Upper lobe of left lung (tissue), 4 donors: ENCODE measurements around the gene SPPL2A.

ENCODE experiments used
- POLR2A ChIP-seq, 4 donors: fragments of 450-650 bp; IDR thresholded peaks; one replicate each; pipeline ENCODE4 v1.5.1; 2016 to 2017; ENCODE audit warnings: antibody characterized with exemption in 4 of 4, mild to moderate bottlenecking in 2 of 4
- POLR2AphosphoS5 ChIP-seq, 2 donors: sonication (generic); formaldehyde crosslinking; IDR thresholded peaks; one replicate each; pipeline ENCODE4 v1.5.1; 2017; ENCODE audit warnings: antibody characterized with exemption in 2 of 2
- TF ChIP-seq, protein P1 (sequence below), 6 experiments: fragments of 450-650 bp in 4 of 6; fragments of 200-600 bp in 2 of 6; sonication (generic) in 2 of 6; IDR thresholded peaks; one replicate each; pipeline ENCODE4 v1.5.1; 2016 to 2019; ENCODE audit warnings: antibody characterized with exemption in 6 of 6

DNA sequence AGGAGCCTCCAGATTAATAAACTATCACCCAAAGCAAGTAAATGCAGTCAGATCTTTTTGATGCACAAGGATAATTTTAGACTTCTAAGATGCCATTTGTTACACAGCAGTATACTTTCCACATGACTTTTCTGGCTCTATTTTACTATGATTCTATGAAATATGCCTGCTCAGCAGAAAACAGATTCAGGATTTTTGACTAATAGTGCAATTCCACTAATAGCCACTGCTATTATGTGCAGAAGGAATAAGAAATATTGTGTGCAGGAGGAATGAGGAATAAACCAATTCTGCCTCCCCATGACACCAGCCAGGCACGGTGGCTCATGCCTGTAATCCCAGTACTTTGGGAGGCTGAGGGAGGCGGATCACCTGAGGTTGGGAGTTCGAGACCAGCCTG is 11.5 kb upstream of the SPPL2A start:
- no peak for TF ChIP-seq POLR2A (IDR thresholded peaks at IDR 0.05)
- TF ChIP-seq, protein P1, sequence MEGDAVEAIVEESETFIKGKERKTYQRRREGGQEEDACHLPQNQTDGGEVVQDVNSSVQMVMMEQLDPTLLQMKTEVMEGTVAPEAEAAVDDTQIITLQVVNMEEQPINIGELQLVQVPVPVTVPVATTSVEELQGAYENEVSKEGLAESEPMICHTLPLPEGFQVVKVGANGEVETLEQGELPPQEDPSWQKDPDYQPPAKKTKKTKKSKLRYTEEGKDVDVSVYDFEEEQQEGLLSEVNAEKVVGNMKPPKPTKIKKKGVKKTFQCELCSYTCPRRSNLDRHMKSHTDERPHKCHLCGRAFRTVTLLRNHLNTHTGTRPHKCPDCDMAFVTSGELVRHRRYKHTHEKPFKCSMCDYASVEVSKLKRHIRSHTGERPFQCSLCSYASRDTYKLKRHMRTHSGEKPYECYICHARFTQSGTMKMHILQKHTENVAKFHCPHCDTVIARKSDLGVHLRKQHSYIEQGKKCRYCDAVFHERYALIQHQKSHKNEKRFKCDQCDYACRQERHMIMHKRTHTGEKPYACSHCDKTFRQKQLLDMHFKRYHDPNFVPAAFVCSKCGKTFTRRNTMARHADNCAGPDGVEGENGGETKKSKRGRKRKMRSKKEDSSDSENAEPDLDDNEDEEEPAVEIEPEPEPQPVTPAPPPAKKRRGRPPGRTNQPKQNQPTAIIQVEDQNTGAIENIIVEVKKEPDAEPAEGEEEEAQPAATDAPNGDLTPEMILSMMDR (IDR thresholded peaks at IDR 0.05) = no peak
- TF ChIP-seq POLR2AphosphoS5 (IDR thresholded peaks at IDR 0.05) = no peak
